GM23338 (cell line): ENCODE data around the gene ENOX2. TPM values are rescaled to one million over a fixed set of nuclear protein-coding genes. Genes with fewer than 3 reads are reported as not detected.

ENCODE experiments used
- ATAC-seq: fragments of 200-7000 bp; cut with Tn5 transposase; 3 replicates; pipeline ENCODE4 v1.9.1; 2020
- DNase-seq: peaks from one replicate; pipeline ENCODE4 v3.0.0-alpha.2; 2015; ENCODE audit warnings: low spot score
- H2AFZ ChIP-seq: fragments of 200-600 bp; sonication (generic); 2 replicates; pipeline ENCODE4 v1.8.0; 2016; ENCODE audit warnings: antibody characterized with exemption, mild to moderate bottlenecking, moderate library complexity
- H3F3A ChIP-seq: fragments of 200-600 bp; sonication (generic); replicated peaks from 2 replicates; pipeline ENCODE4 v1.8.0; 2017; ENCODE audit warnings: antibody characterized with exemption, mixed run types, low read depth
- H3K27ac ChIP-seq: fragments of 200-600 bp; sonication (generic); 2 replicates; pipeline ENCODE4 v1.6.1; 2016; ENCODE audit warnings: low read depth
- H3K27me3 ChIP-seq: fragments of 200-600 bp; sonication (generic); 2 replicates; pipeline ENCODE4 v1.8.0; 2016; ENCODE audit warnings: mild to moderate bottlenecking, mixed run types, moderate library complexity; ENCODE audit not compliant: insufficient read depth
- H3K36me3 ChIP-seq: fragments of 200-600 bp; sonication (generic); 2 replicates; pipeline ENCODE4 v1.8.0; 2016; ENCODE audit warnings: mild to moderate bottlenecking; ENCODE audit not compliant: insufficient read depth
- H3K4me1 ChIP-seq: fragments of 200-600 bp; sonication (generic); 2 replicates; pipeline ENCODE4 v1.8.0; 2016; ENCODE audit warnings: mild to moderate bottlenecking, moderate library complexity; ENCODE audit not compliant: insufficient read depth
- H3K4me2 ChIP-seq: fragments of 200-600 bp; sonication (generic); 2 replicates; pipeline ENCODE4 v1.7.1; 2017; ENCODE audit warnings: mixed run types
- H3K4me3 ChIP-seq: fragments of 200-600 bp; sonication (generic); 2 replicates; pipeline ENCODE4 v1.6.1; 2016; ENCODE audit warnings: mixed run types
- H3K79me2 ChIP-seq: fragments of 200-600 bp; sonication (generic); replicated peaks from 2 replicates; pipeline ENCODE4 v1.8.0; 2017; ENCODE audit warnings: mild to moderate bottlenecking; ENCODE audit not compliant: insufficient read depth
- H3K9me2 ChIP-seq: fragments of 200-600 bp; sonication (generic); 2 replicates; pipeline ENCODE4 v1.8.0; 2017; ENCODE audit not compliant: insufficient read depth
- H4K20me1 ChIP-seq: fragments of 200-600 bp; sonication (generic); replicated peaks from 2 replicates; pipeline ENCODE4 v1.8.0; 2017; ENCODE audit warnings: mild to moderate bottlenecking; ENCODE audit not compliant: insufficient read depth
- H3K27ac Mint-ChIP-seq: 2 replicates; pipeline ENCODE4 v1.8.0; 2020; ENCODE audit warnings: inconsistent platforms, mild to moderate bottlenecking, moderate library complexity, mixed read lengths
- H3K27me3 Mint-ChIP-seq: 3 replicates; pipeline ENCODE4 v1.8.0; 2022; ENCODE audit warnings: low read depth, mild to moderate bottlenecking, moderate library complexity, mixed read lengths, inconsistent platforms; ENCODE audit not compliant: insufficient read depth, poor library complexity
- H3K36me3 Mint-ChIP-seq: 3 replicates; pipeline ENCODE4 v1.8.0; 2021; ENCODE audit warnings: low read depth, mild to moderate bottlenecking, inconsistent platforms, moderate library complexity, mixed read lengths
- H3K4me1 Mint-ChIP-seq: 3 replicates; pipeline ENCODE4 v1.8.0; 2020; ENCODE audit warnings: mild to moderate bottlenecking, inconsistent platforms, mixed read lengths
- H3K4me3 Mint-ChIP-seq: 3 replicates; pipeline ENCODE4 v1.8.0; 2021; ENCODE audit warnings: moderate library complexity, mild to moderate bottlenecking, inconsistent platforms, mixed read lengths
- H3K9me3 Mint-ChIP-seq: 3 replicates; pipeline ENCODE4 v1.8.0; 2020; ENCODE audit warnings: moderate library complexity, mild to moderate bottlenecking, inconsistent platforms, mixed read lengths
- CREB1 ChIP-seq: fragments of 250-450 bp; sonication (Bioruptor Pico); IDR thresholded peaks from 2 replicates; pipeline ENCODE4 v1.5.0; 2020; ENCODE audit warnings: low read depth, mild to moderate bottlenecking, moderate library complexity
- CTCF ChIP-seq, 2 experiments: fragments of 200-600 bp in 1 of 2; sonication (generic) in 1 of 2; conservative IDR thresholded peaks; 2 replicates each; pipeline versions ENCODE4 v1.5.1 to v1.6.1; 2016 to 2017; ENCODE audit warnings: antibody characterized with exemption in 2 of 2, low read depth in 2 of 2, mild to moderate bottlenecking in 2 of 2, moderate library complexity in 1 of 2
- EZH2 ChIP-seq: fragments of 200-600 bp; sonication (generic); IDR thresholded peaks from one replicate; pipeline ENCODE4 v1.8.0; 2017; ENCODE audit warnings: antibody characterized with exemption, mild to moderate bottlenecking, low read depth; ENCODE audit not compliant: unreplicated experiment
- EZH2phosphoT487 ChIP-seq: fragments of 200-600 bp; sonication (generic); IDR thresholded peaks from one replicate; pipeline ENCODE4 v1.8.1; 2018; ENCODE audit warnings: antibody characterized with exemption; ENCODE audit not compliant: unreplicated experiment
- JUNB ChIP-seq: IDR thresholded peaks from one replicate; pipeline ENCODE4 v1.6.1; 2016; ENCODE audit warnings: antibody characterized with exemption; ENCODE audit not compliant: unreplicated experiment
- NANOG ChIP-seq: IDR thresholded peaks from 2 replicates; pipeline ENCODE4 v1.6.1; 2016; ENCODE audit warnings: antibody characterized with exemption, borderline replicate concordance
- STAT1 ChIP-seq: IDR thresholded peaks from one replicate; pipeline ENCODE4 v1.6.1; 2016; ENCODE audit warnings: antibody characterized with exemption; ENCODE audit not compliant: unreplicated experiment
- ZNF114 ChIP-seq: fragments of 250-450 bp; sonication (Bioruptor Pico); IDR thresholded peaks from 2 replicates; pipeline ENCODE4 v1.5.0; 2020; ENCODE audit warnings: mild to moderate bottlenecking, moderate library complexity
- ZNF331 ChIP-seq: fragments of 250-450 bp; sonication (Bioruptor Pico); IDR thresholded peaks from 2 replicates; pipeline ENCODE4 v1.5.0; 2020; ENCODE audit warnings: low read depth, mild to moderate bottlenecking, moderate library complexity
- polyA plus RNA-seq: library from polyadenylated mRNA; unstranded; fragments of >200 nt; fragmentation: Nextera tagmentation; extraction: Ambion mirVana; gene quantifications from 2 replicates; pipeline ENCODE4 v1.2.1, GENCODE V29; 2016
- total RNA-seq: library from RNA; depleted of rRNA; stranded (reverse); fragments of >200 nt; shearing (Covaris generic); gene quantifications from 2 replicates; pipeline ENCODE4 v1.2.3, GENCODE V29; 2014
- TF ChIP-seq, protein P1 (sequence below): IDR thresholded peaks from one replicate; pipeline ENCODE4 v1.6.1; 2018; ENCODE audit warnings: antibody characterized with exemption; ENCODE audit not compliant: unreplicated experiment

The ENOX2 gene
- total and polyA plus RNA-seq, 2 experiments from 2014 or later: 9.6 to 11.2 TPM

DNA sequence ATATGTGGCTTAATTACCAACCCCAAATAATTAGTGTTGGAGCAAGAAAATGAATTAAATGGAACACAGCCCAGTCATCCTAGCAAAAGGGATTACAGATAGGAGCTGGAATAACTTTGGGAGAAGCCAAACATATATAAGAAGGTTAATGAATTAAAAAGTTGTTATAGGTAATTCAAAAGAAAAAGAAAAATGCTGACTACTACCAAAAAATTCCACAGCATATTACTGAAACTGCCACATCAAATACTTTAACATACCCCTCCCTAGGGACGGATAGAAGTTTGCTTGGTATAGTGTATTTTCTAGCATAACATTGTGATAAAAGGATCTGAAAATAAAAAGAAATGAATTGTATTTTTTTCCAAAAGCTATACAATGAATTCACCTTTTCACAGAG lies 99.5 kb downstream of the ENOX2 start:
- no peaks in the 10 kb centered on the region for H4K20me1 ChIP-seq
- no peak for DNase-seq
- no peaks in the 10 kb centered on the region for H3K27me3 Mint-ChIP-seq
- H3K9me3 Mint-ChIP-seq: no peaks in the 10 kb centered on the region
- no peaks in the 10 kb centered on the region for H3K36me3 ChIP-seq
- no peaks in the 10 kb centered on the region for H3K79me2 ChIP-seq
- H3F3A ChIP-seq: no peaks in the 10 kb centered on the region
- H3K27ac ChIP-seq: no peak overlapping the region
- no peak overlapping the region for H3K27ac Mint-ChIP-seq
- no peak overlapping the region for H3K4me3 Mint-ChIP-seq
- no peaks in the 10 kb centered on the region for H3K27me3 ChIP-seq
- H3K4me1 Mint-ChIP-seq: no peaks in the 10 kb centered on the region
- no peak overlapping the region for H2AFZ ChIP-seq
- no peak for TF ChIP-seq EZH2phosphoT487
- TF ChIP-seq NANOG: no peak
- no peak for TF ChIP-seq ZNF331 (CRISPR knock-in tag)
- TF ChIP-seq STAT1: no peak
- no peak for TF ChIP-seq ZNF114
- TF ChIP-seq, protein P1, sequence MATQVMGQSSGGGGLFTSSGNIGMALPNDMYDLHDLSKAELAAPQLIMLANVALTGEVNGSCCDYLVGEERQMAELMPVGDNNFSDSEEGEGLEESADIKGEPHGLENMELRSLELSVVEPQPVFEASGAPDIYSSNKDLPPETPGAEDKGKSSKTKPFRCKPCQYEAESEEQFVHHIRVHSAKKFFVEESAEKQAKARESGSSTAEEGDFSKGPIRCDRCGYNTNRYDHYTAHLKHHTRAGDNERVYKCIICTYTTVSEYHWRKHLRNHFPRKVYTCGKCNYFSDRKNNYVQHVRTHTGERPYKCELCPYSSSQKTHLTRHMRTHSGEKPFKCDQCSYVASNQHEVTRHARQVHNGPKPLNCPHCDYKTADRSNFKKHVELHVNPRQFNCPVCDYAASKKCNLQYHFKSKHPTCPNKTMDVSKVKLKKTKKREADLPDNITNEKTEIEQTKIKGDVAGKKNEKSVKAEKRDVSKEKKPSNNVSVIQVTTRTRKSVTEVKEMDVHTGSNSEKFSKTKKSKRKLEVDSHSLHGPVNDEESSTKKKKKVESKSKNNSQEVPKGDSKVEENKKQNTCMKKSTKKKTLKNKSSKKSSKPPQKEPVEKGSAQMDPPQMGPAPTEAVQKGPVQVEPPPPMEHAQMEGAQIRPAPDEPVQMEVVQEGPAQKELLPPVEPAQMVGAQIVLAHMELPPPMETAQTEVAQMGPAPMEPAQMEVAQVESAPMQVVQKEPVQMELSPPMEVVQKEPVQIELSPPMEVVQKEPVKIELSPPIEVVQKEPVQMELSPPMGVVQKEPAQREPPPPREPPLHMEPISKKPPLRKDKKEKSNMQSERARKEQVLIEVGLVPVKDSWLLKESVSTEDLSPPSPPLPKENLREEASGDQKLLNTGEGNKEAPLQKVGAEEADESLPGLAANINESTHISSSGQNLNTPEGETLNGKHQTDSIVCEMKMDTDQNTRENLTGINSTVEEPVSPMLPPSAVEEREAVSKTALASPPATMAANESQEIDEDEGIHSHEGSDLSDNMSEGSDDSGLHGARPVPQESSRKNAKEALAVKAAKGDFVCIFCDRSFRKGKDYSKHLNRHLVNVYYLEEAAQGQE: no peak
- no peak for TF ChIP-seq CTCF (conservative IDR thresholded peaks at IDR 0.05; ENCODE audit: low read depth in 2 of 2)
- TF ChIP-seq EZH2: no peak
- no peak for TF ChIP-seq JUNB
- TF ChIP-seq CREB1 (CRISPR knock-in tag): no peak
- no peak overlapping the region for H3K4me3 ChIP-seq
- no peaks in the 10 kb centered on the region for H3K4me1 ChIP-seq
- H3K4me2 ChIP-seq: no peak overlapping the region
- H3K9me2 ChIP-seq: no peaks in the 10 kb centered on the region
- H3K36me3 Mint-ChIP-seq: no peaks in the 10 kb centered on the region
- no peak for ATAC-seq

DNA sequence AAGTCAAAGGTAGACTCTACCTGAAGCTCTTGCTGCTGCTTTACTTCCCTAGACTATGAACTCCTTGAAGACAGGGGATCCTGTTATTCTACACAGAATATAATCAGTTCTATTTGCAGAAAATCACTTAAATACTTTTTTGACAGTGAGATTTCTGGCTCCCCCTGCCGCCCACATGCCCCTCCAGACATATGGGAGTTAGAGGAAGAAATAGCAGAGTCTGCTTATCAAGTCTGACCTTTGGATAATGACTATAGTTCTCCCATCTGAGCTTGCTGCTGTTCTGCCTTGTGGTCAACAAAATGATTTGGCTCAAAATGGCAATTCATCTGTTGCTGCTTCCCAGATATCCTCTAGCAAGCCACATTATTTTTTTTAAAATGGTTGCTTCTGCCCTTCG lies 101.1 kb downstream of the ENOX2 start:
- H3K4me3 ChIP-seq: no peak overlapping the region
- no peak overlapping the region for H2AFZ ChIP-seq
- no peaks in the 10 kb centered on the region for H3K9me3 Mint-ChIP-seq
- no peaks in the 10 kb centered on the region for H3K9me2 ChIP-seq
- H3K27ac ChIP-seq: no peak overlapping the region
- H3F3A ChIP-seq: no peaks in the 10 kb centered on the region
- peak; percentile 7 for DNase-seq
- H3K36me3 Mint-ChIP-seq: no peaks in the 10 kb centered on the region
- H4K20me1 ChIP-seq: no peaks in the 10 kb centered on the region
- ATAC-seq: no peak
- no peaks in the 10 kb centered on the region for H3K4me1 Mint-ChIP-seq
- no peaks in the 10 kb centered on the region for H3K36me3 ChIP-seq
- no peaks in the 10 kb centered on the region for H3K79me2 ChIP-seq
- no peak overlapping the region for H3K27ac Mint-ChIP-seq
- H3K4me1 ChIP-seq: no peaks in the 10 kb centered on the region
- no peaks in the 10 kb centered on the region for H3K27me3 Mint-ChIP-seq
- H3K27me3 ChIP-seq: no peaks in the 10 kb centered on the region
- H3K4me2 ChIP-seq: no peak overlapping the region
- H3K4me3 Mint-ChIP-seq: no peak overlapping the region
- TF ChIP-seq CTCF (conservative IDR thresholded peaks at IDR 0.05; ENCODE audit: low read depth in 2 of 2) (peak; percentile 32 to 42), JUNB (no peak), EZH2phosphoT487 (no peak)
